Measurements from ENCODE around the gene RABGAP1. TPM values are rescaled to one million over a fixed set of nuclear protein-coding genes. Genes with fewer than 3 reads are reported as not detected.

The RABGAP1 gene
- total RNA-seq, 1 donor from 2014 or later: 44.7 TPM

DNA sequence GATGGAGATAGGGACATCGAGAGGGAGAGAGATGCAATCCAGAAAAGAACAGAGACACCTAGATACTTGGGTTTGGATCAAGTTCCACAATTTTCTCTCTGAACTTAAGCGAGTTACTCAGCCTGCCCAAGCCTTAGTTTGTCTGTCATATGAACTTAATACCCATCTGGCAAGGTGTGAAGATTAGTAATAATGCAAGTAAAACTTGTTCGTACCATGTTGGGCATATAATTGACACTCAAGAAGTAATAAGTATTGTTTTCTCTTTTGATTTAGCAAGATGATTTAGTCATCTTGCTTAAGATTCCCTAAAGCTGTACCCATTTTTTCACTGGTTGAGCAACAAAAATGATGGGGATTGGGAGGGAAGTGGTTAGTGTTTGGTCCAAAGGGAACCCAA lies 7.5 kb downstream of the RABGAP1 start:
- H3K79me2 ChIP-seq (ENCODE audit: insufficient read depth, low read length): peaks cover 93% of the 10 kb centered on the region
- no peaks in the 10 kb centered on the region for H3K27me3 ChIP-seq (ENCODE audit: insufficient read depth, low read length)
- H3K9me3 ChIP-seq (ENCODE audit: insufficient read depth, low read depth, low read length): no peaks in the 10 kb centered on the region
- FAIRE-seq (no peak), DNase-seq (ENCODE audit: low read depth) (no peak)
- peaks cover 17% of the 10 kb centered on the region for H3K4me1 Mint-ChIP-seq (ENCODE audit: low read depth, unreplicated experiment)
- H3K27ac ChIP-seq (ENCODE audit: low read depth, low read length): no peak overlapping the region
- H3K27ac Mint-ChIP-seq (ENCODE audit: unreplicated experiment): no peak overlapping the region
- H3K4me3 Mint-ChIP-seq (ENCODE audit: unreplicated experiment): no peak overlapping the region
- peaks cover 60% of the 10 kb centered on the region for H4K20me1 ChIP-seq (ENCODE audit: insufficient read depth, low read length)
- H3K4me1 ChIP-seq (ENCODE audit: insufficient read depth, low read length): no peaks in the 10 kb centered on the region
- no peak overlapping the region for H3K4me3 ChIP-seq (ENCODE audit: insufficient read depth, low read depth, low read length)
- H3K36me3 Mint-ChIP-seq (ENCODE audit: low read depth, unreplicated experiment): peaks cover 2% of the 10 kb centered on the region
- no peak overlapping the region for H2AFZ ChIP-seq (ENCODE audit: low read depth, low read length)
- no peaks in the 10 kb centered on the region for H3K9me3 Mint-ChIP-seq (ENCODE audit: unreplicated experiment)
- no peak overlapping the region for H3K9ac ChIP-seq (ENCODE audit: low read length)
- H3K36me3 ChIP-seq (ENCODE audit: insufficient read depth, low read length): no peaks in the 10 kb centered on the region
- no peak overlapping the region for H3K4me2 ChIP-seq (ENCODE audit: low read length)
- no peaks in the 10 kb centered on the region for H3K27me3 Mint-ChIP-seq (ENCODE audit: low read depth, unreplicated experiment)
- TF ChIP-seq EZH2 (IDR thresholded peaks at IDR 0.05; ENCODE audit: insufficient read depth, low read length): no peak
- TF ChIP-seq, protein P1, sequence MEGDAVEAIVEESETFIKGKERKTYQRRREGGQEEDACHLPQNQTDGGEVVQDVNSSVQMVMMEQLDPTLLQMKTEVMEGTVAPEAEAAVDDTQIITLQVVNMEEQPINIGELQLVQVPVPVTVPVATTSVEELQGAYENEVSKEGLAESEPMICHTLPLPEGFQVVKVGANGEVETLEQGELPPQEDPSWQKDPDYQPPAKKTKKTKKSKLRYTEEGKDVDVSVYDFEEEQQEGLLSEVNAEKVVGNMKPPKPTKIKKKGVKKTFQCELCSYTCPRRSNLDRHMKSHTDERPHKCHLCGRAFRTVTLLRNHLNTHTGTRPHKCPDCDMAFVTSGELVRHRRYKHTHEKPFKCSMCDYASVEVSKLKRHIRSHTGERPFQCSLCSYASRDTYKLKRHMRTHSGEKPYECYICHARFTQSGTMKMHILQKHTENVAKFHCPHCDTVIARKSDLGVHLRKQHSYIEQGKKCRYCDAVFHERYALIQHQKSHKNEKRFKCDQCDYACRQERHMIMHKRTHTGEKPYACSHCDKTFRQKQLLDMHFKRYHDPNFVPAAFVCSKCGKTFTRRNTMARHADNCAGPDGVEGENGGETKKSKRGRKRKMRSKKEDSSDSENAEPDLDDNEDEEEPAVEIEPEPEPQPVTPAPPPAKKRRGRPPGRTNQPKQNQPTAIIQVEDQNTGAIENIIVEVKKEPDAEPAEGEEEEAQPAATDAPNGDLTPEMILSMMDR (IDR thresholded peaks at IDR 0.05; ENCODE audit: insufficient read depth, low read depth, low read length): no peak

GRCh38 chr9:122949696-122950095 lies 8.9 kb downstream of the RABGAP1 start:
- Mint-ChIP-seq H3K9me3 (ENCODE audit: unreplicated experiment) (no peaks in the 10 kb centered on the region), H3K4me3 (ENCODE audit: unreplicated experiment) (no peak overlapping the region), H3K27ac (ENCODE audit: unreplicated experiment) (no peak overlapping the region), H3K36me3 (ENCODE audit: low read depth, unreplicated experiment) (peaks cover 2% of the 10 kb centered on the region), H3K27me3 (ENCODE audit: low read depth, unreplicated experiment) (no peaks in the 10 kb centered on the region), H3K4me1 (ENCODE audit: low read depth, unreplicated experiment) (peaks cover 21% of the 10 kb centered on the region)
- peaks cover 9% of the 10 kb centered on the region for H3K4me1 ChIP-seq (ENCODE audit: insufficient read depth, low read length)
- FAIRE-seq (no peak), DNase-seq (ENCODE audit: low read depth) (no peak)
- H3K79me2 ChIP-seq (ENCODE audit: insufficient read depth, low read length): peaks cover 86% of the 10 kb centered on the region
- no peak overlapping the region for H2AFZ ChIP-seq (ENCODE audit: low read depth, low read length)
- no peak overlapping the region for H3K4me3 ChIP-seq (ENCODE audit: insufficient read depth, low read depth, low read length)
- H3K27me3 ChIP-seq (ENCODE audit: insufficient read depth, low read length): no peaks in the 10 kb centered on the region
- peaks cover 64% of the 10 kb centered on the region for H4K20me1 ChIP-seq (ENCODE audit: insufficient read depth, low read length)
- no peaks in the 10 kb centered on the region for H3K36me3 ChIP-seq (ENCODE audit: insufficient read depth, low read length)
- no peak for TF ChIP-seq EZH2 (IDR thresholded peaks at IDR 0.05; ENCODE audit: insufficient read depth, low read length)
- TF ChIP-seq, protein P1 (IDR thresholded peaks at IDR 0.05; ENCODE audit: insufficient read depth, low read depth, low read length): no peak
- H3K9me3 ChIP-seq (ENCODE audit: insufficient read depth, low read depth, low read length): no peaks in the 10 kb centered on the region
- no peak overlapping the region for H3K27ac ChIP-seq (ENCODE audit: low read depth, low read length)
- H3K9ac ChIP-seq (ENCODE audit: low read length): no peak overlapping the region
- H3K4me2 ChIP-seq (ENCODE audit: low read length): no peak overlapping the region

- Histone ChIP-seq H3K4me1 (ENCODE audit: insufficient read depth, low read length) (peaks cover 12% of the 10 kb centered on the region), H4K20me1 (ENCODE audit: insufficient read depth, low read length) (peaks cover 66% of the 10 kb centered on the region), H3K27me3 (ENCODE audit: insufficient read depth, low read length) (no peaks in the 10 kb centered on the region), H3K9ac (ENCODE audit: low read length) (no peak overlapping the region), H3K27ac (ENCODE audit: low read depth, low read length) (no peak overlapping the region), H3K36me3 (ENCODE audit: insufficient read depth, low read length) (no peaks in the 10 kb centered on the region), H3K4me2 (ENCODE audit: low read length) (no peak overlapping the region), H3K4me3 (ENCODE audit: insufficient read depth, low read depth, low read length) (no peak overlapping the region), H3K9me3 (ENCODE audit: insufficient read depth, low read depth, low read length) (no peaks in the 10 kb centered on the region), H2AFZ (ENCODE audit: low read depth, low read length) (no peak overlapping the region), H3K79me2 (ENCODE audit: insufficient read depth, low read length) (peaks cover 86% of the 10 kb centered on the region)
- no peak overlapping the region for H3K4me3 Mint-ChIP-seq (ENCODE audit: unreplicated experiment)
- DNase-seq (ENCODE audit: low read depth) (no peak), FAIRE-seq (no peak)
- H3K36me3 Mint-ChIP-seq (ENCODE audit: low read depth, unreplicated experiment): peaks cover under 1% of the 10 kb centered on the region
- no peak overlapping the region for H3K27ac Mint-ChIP-seq (ENCODE audit: unreplicated experiment)
- H3K4me1 Mint-ChIP-seq (ENCODE audit: low read depth, unreplicated experiment): peaks cover 21% of the 10 kb centered on the region
- no peaks in the 10 kb centered on the region for H3K27me3 Mint-ChIP-seq (ENCODE audit: low read depth, unreplicated experiment)
- no peak for TF ChIP-seq EZH2 (IDR thresholded peaks at IDR 0.05; ENCODE audit: insufficient read depth, low read length)
- TF ChIP-seq, protein P1 (IDR thresholded peaks at IDR 0.05; ENCODE audit: insufficient read depth, low read depth, low read length): no peak
- H3K9me3 Mint-ChIP-seq (ENCODE audit: unreplicated experiment): no peaks in the 10 kb centered on the region
These were observed 9.4 kb downstream of the RABGAP1 start for GRCh38 chr9:122950263-122950662.

Data from astrocyte (in vitro differentiated cells and primary cell).